Tibial nerve (tissue), 4 donors: ENCODE results near the gene C10orf71. TPM values are rescaled to one million over a fixed set of nuclear protein-coding genes. Genes with fewer than 3 reads are reported as not detected.

Experiments
- DNase-seq, 2 donors: peaks; one replicate each; pipeline ENCODE4 v3.0.0-alpha.2; 2019; ENCODE audit warnings: low spot score in 2 of 2
- H3K27ac ChIP-seq, 4 donors: fragments of 200-600 bp; sonication (generic) in 3 of 4; one replicate each; pipeline ENCODE4 v1.5.1; 2017 to 2019; ENCODE audit warnings: mild to moderate bottlenecking in 1 of 4
- H3K27me3 ChIP-seq, 2 donors: fragments of 200-600 bp; sonication (generic) in 1 of 2; one replicate each; pipeline versions ENCODE4 v1.5.1 to v1.6.0; 2017 to 2019
- H3K36me3 ChIP-seq, 3 donors: fragments of 200-600 bp; sonication (generic); one replicate each; pipeline ENCODE4 v1.5.1; 2018 to 2019
- H3K4me1 ChIP-seq, 4 donors: fragments of 200-600 bp; sonication (generic) in 3 of 4; one replicate each; pipeline ENCODE4 v1.5.1; 2017 to 2019
- H3K4me3 ChIP-seq, 4 donors: fragments of 200-600 bp; sonication (generic) in 3 of 4; one replicate each; pipeline ENCODE4 v1.5.1; 2017 to 2019; ENCODE audit warnings: mild to moderate bottlenecking in 1 of 4, moderate library complexity in 1 of 4
- H3K9me3 ChIP-seq, 4 donors: fragments of 200-600 bp; sonication (generic) in 3 of 4; one replicate each; pipeline ENCODE4 v1.5.1; 2017 to 2019
- CTCF ChIP-seq, 5 experiments: fragments of 200-600 bp in 3 of 5; fragments of 450-650 bp in 2 of 5; sonication (generic) in 3 of 5; IDR thresholded peaks; one replicate each; pipeline ENCODE4 v1.5.1; 2016 to 2019; ENCODE audit warnings: antibody characterized with exemption in 5 of 5, mild to moderate bottlenecking in 3 of 5, moderate library complexity in 2 of 5
- EP300 ChIP-seq, 2 donors: sonication (generic); formaldehyde crosslinking; IDR thresholded peaks; one replicate each; pipeline ENCODE4 v1.6.1; 2017; ENCODE audit warnings: antibody characterized with exemption in 2 of 2, mild to moderate bottlenecking in 1 of 2
- POLR2A ChIP-seq, 2 donors: fragments of 450-650 bp; IDR thresholded peaks; one replicate each; pipeline ENCODE4 v1.6.1; 2017; ENCODE audit warnings: antibody characterized with exemption in 2 of 2, mild to moderate bottlenecking in 2 of 2, moderate library complexity in 2 of 2
- WGBS, 2 donors: methylation state at CpG; one replicate each; pipeline ENCODE4 v1.1.5; 2018; 5-methylcytosine and 5-hydroxymethylcytosine counted together
- total RNA-seq, 4 donors: library from RNA; depleted of rRNA; stranded (reverse); fragments of >200 nt; gene quantifications; one replicate each; pipeline ENCODE4 v1.1.0, GENCODE V29; 2016

Gene C10orf71
- total RNA-seq, 4 donors from 2014 or later: 0.22 TPM; not detected in 3

GRCh38 chr10:49319206-49319605 lies 20.2 kb downstream of the C10orf71 start:
- Histone ChIP-seq H3K27me3 (no peaks in the 10 kb centered on the region), H3K9me3 (no peaks in the 10 kb centered on the region), H3K27ac (no peak overlapping the region), H3K36me3 (no peaks in the 10 kb centered on the region), H3K4me3 (no peak overlapping the region), H3K4me1 (no peaks in the 10 kb centered on the region)
- 100% methylated on average over 1 of the region's 1 CpG for WGBS, 2 donors
- DNase-seq: no peak
- TF ChIP-seq POLR2A (IDR thresholded peaks at IDR 0.05): no peak
- TF ChIP-seq CTCF (IDR thresholded peaks at IDR 0.05): no peak
- no peak for TF ChIP-seq EP300 (IDR thresholded peaks at IDR 0.05)

GRCh38 chr10:49320191-49320590 lies 21.2 kb downstream of the C10orf71 start:
- H3K9me3 ChIP-seq: no peaks in the 10 kb centered on the region
- no peaks in the 10 kb centered on the region for H3K27me3 ChIP-seq
- H3K4me3 ChIP-seq: no peak overlapping the region
- WGBS, 2 donors: 91 to 96% methylated on average over 2 of the region's 2 CpGs
- H3K27ac ChIP-seq: no peak overlapping the region
- TF ChIP-seq CTCF (IDR thresholded peaks at IDR 0.05) (no peak), EP300 (IDR thresholded peaks at IDR 0.05) (no peak)
- H3K36me3 ChIP-seq: no peaks in the 10 kb centered on the region
- H3K4me1 ChIP-seq: no peaks in the 10 kb centered on the region
- no peak for DNase-seq

GRCh38 chr10:49321021-49321420 lies 22.1 kb downstream of the C10orf71 start:
- no peaks in the 10 kb centered on the region for H3K36me3 ChIP-seq
- TF ChIP-seq CTCF (IDR thresholded peaks at IDR 0.05) (no peak), EP300 (IDR thresholded peaks at IDR 0.05) (no peak), POLR2A (IDR thresholded peaks at IDR 0.05) (no peak)
- WGBS, 2 donors: 61 to 64% methylated on average over 3 of the region's 3 CpGs
- H3K4me3 ChIP-seq: no peak overlapping the region
- no peaks in the 10 kb centered on the region for H3K4me1 ChIP-seq
- H3K27me3 ChIP-seq: no peaks in the 10 kb centered on the region
- H3K27ac ChIP-seq: no peak overlapping the region
- DNase-seq: no peak
- H3K9me3 ChIP-seq: no peaks in the 10 kb centered on the region

GRCh38 chr10:49322371-49323170 lies 23.6 kb downstream of the C10orf71 start:
- DNase-seq: no peak
- WGBS, 2 donors: 90 to 94% methylated on average over 26 of the region's 26 CpGs
- no peak for TF ChIP-seq EP300 (IDR thresholded peaks at IDR 0.05)
- TF ChIP-seq CTCF (IDR thresholded peaks at IDR 0.05): no peak
- TF ChIP-seq POLR2A (IDR thresholded peaks at IDR 0.05): no peak

GRCh38 chr10:49323171-49323895 lies 24.4 kb downstream of the C10orf71 start:
- no peaks in the 10 kb centered on the region for H3K9me3 ChIP-seq
- 61 to 69% methylated on average over 7 of the region's 7 CpGs for WGBS, 2 donors
- no peak for DNase-seq
- H3K4me3 ChIP-seq: no peak overlapping the region
- H3K27ac ChIP-seq: no peak overlapping the region
- no peaks in the 10 kb centered on the region for H3K4me1 ChIP-seq
- H3K27me3 ChIP-seq: no peaks in the 10 kb centered on the region
- H3K36me3 ChIP-seq: no peaks in the 10 kb centered on the region
- TF ChIP-seq EP300 (IDR thresholded peaks at IDR 0.05) (no peak), POLR2A (IDR thresholded peaks at IDR 0.05) (no peak), CTCF (IDR thresholded peaks at IDR 0.05) (no peak)

More at GRCh38 chr10:49322371-49323170, 23.6 kb downstream of the C10orf71 start:
- no peak overlapping the region for H3K27ac ChIP-seq
- H3K27me3 ChIP-seq: no peaks in the 10 kb centered on the region
- no peaks in the 10 kb centered on the region for H3K4me1 ChIP-seq
- no peaks in the 10 kb centered on the region for H3K36me3 ChIP-seq
- H3K4me3 ChIP-seq: no peak overlapping the region
- H3K9me3 ChIP-seq: no peaks in the 10 kb centered on the region
